ENCODE results near the gene SYT6. TPM values are rescaled to one million over a fixed set of nuclear protein-coding genes. Genes with fewer than 3 reads are reported as not detected.

Gene SYT6
- polyA plus RNA-seq, 3 donors: 0.01 TPM; not detected in 2

- no peaks in the 10 kb centered on the region for H3K9me3 ChIP-seq (replicated peaks in 1 of 2; ENCODE audit: control insufficient read depth in 1 of 2, insufficient read depth in 1 of 2, low read length in 2 of 2)
- Mint-ChIP-seq H3K4me1 (peaks cover 66% of the 10 kb centered on the region), H3K36me3 (peaks cover 0 to 5% of the 10 kb centered on the region in 2 donors), H3K9me3 (peaks cover 0 to 4% (median 0%) of the 10 kb centered on the region in 7 donors), H3K27me3 (ENCODE audit: low read depth in 3 of 3) (peaks cover 0 to 8% (median 2%) of the 10 kb centered on the region in 3 donors), H3K4me3 (no peak overlapping the region), H3K27ac (no peak overlapping the region)
- no peaks in the 10 kb centered on the region for H3K79me2 ChIP-seq (ENCODE audit: insufficient read depth, low read length)
- no peak for TF ChIP-seq CTCF (IDR thresholded peaks at IDR 0.05)
- no peaks in the 10 kb centered on the region for H3K27me3 ChIP-seq (ENCODE audit: control insufficient read depth in 2 of 2, insufficient read depth in 2 of 2, low read length in 2 of 2)
- WGBS (ENCODE audit: insufficient coverage): 42% methylated on average over 15 of the region's 17 CpGs
- peak overlapping the region; percentile 20 for H2AFZ ChIP-seq (ENCODE audit: insufficient read depth, low read depth, low read length, poor library complexity, severe bottlenecking)
- H3K27ac ChIP-seq (ENCODE audit: low read depth in 1 of 2, low read length in 2 of 2): no peak overlapping the region
- no peak for DNase-seq
- peaks cover 59 to 70% of the 10 kb centered on the region in 2 donors for H3K4me1 ChIP-seq (ENCODE audit: control insufficient read depth in 1 of 2, insufficient read depth in 2 of 2, low read length in 2 of 2)
- no peak overlapping the region for H3K4me3 ChIP-seq (replicated peaks in 1 of 3; ENCODE audit: low read depth in 2 of 3, low read length in 3 of 3)
- H3K4me2 ChIP-seq (replicated peaks; ENCODE audit: extremely low read depth, low read length, poor library complexity, severe bottlenecking): no peak overlapping the region
- no peaks in the 10 kb centered on the region for H3K36me3 ChIP-seq (replicated peaks in 1 of 2; ENCODE audit: control insufficient read depth in 1 of 2, insufficient read depth in 2 of 2, low read length in 2 of 2)
- H4K20me1 ChIP-seq (ENCODE audit: insufficient read depth, low read length): no peaks in the 10 kb centered on the region
- intact Hi-C loops (cut with micrococcal nuclease): no loop called here
- no peak overlapping the region for H3K9ac ChIP-seq (ENCODE audit: insufficient read depth, low read length, poor library complexity, severe bottlenecking)
These were observed 35.2 kb downstream of the SYT6 start for GRCh38 chr1:114118351-114118990.

GRCh38 chr1:114117654-114118053 is 36.0 kb downstream of the SYT6 start:
- no peak overlapping the region for H3K4me3 Mint-ChIP-seq
- Histone ChIP-seq H3K4me2 (replicated peaks; ENCODE audit: extremely low read depth, low read length, poor library complexity, severe bottlenecking) (no peak overlapping the region), H3K4me1 (ENCODE audit: control insufficient read depth in 1 of 2, insufficient read depth in 2 of 2, low read length in 2 of 2) (peaks cover 59 to 70% of the 10 kb centered on the region in 2 donors), H3K36me3 (replicated peaks in 1 of 2; ENCODE audit: control insufficient read depth in 1 of 2, insufficient read depth in 2 of 2, low read length in 2 of 2) (no peaks in the 10 kb centered on the region), H3K4me3 (replicated peaks in 1 of 3; ENCODE audit: low read depth in 2 of 3, low read length in 3 of 3) (no peak overlapping the region), H2AFZ (ENCODE audit: insufficient read depth, low read depth, low read length, poor library complexity, severe bottlenecking) (no peak overlapping the region), H3K27ac (ENCODE audit: low read depth in 1 of 2, low read length in 2 of 2) (no peak overlapping the region), H3K27me3 (ENCODE audit: control insufficient read depth in 2 of 2, insufficient read depth in 2 of 2, low read length in 2 of 2) (no peaks in the 10 kb centered on the region), H3K79me2 (ENCODE audit: insufficient read depth, low read length) (no peaks in the 10 kb centered on the region), H3K9ac (ENCODE audit: insufficient read depth, low read length, poor library complexity, severe bottlenecking) (no peak overlapping the region), H4K20me1 (ENCODE audit: insufficient read depth, low read length) (no peaks in the 10 kb centered on the region), H3K9me3 (replicated peaks in 1 of 2; ENCODE audit: control insufficient read depth in 1 of 2, insufficient read depth in 1 of 2, low read length in 2 of 2) (no peaks in the 10 kb centered on the region)
- DNase-seq: no peak
- no peak for TF ChIP-seq CTCF (IDR thresholded peaks at IDR 0.05)
- no peak overlapping the region for H3K27ac Mint-ChIP-seq
- H3K27me3 Mint-ChIP-seq (ENCODE audit: low read depth in 3 of 3): peaks cover 0 to 8% (median 2%) of the 10 kb centered on the region in 3 donors
- peaks cover 0 to 4% (median 0%) of the 10 kb centered on the region in 7 donors for H3K9me3 Mint-ChIP-seq
- peaks cover 3 to 5% of the 10 kb centered on the region in 2 donors for H3K36me3 Mint-ChIP-seq
- WGBS (ENCODE audit: insufficient coverage): 96% methylated on average over 4 of the region's 8 CpGs
- intact Hi-C loops (cut with micrococcal nuclease): no loop called here
- peaks cover 66% of the 10 kb centered on the region for H3K4me1 Mint-ChIP-seq

All from CD14-positive monocyte (primary cell).